ENCODE measurements around the gene FRMD4B. TPM values are rescaled to one million over a fixed set of nuclear protein-coding genes. Genes with fewer than 3 reads are reported as not detected.

Gene FRMD4B
- total and polyA plus RNA-seq, 10 of the 15 experiments (the other 5 are each of a cell fraction or from before 2014, with no cell fraction given): 3.9 to 11.4 (median 8.0) TPM

GRCh38 chr3:69428657-69429255 lies 42.9 kb upstream of the FRMD4B start:
- Histone ChIP-seq H3K4me2 (ENCODE audit: control insufficient read depth, insufficient read depth) (no peak overlapping the region), H3K4me1 (ENCODE audit: control insufficient read depth, insufficient read depth, low read length) (peaks cover 7% of the 10 kb centered on the region), H3K4me3 (no peak overlapping the region), H3K27ac (ENCODE audit: control insufficient read depth, insufficient read depth) (no peak overlapping the region), H2AFZ (ENCODE audit: control insufficient read depth, low read depth, low read length) (no peak overlapping the region), H3K79me2 (ENCODE audit: control insufficient read depth, insufficient read depth, low read length) (no peaks in the 10 kb centered on the region), H3K9ac (ENCODE audit: control insufficient read depth, insufficient read depth, low read length) (no peak overlapping the region), H3K36me3 (ENCODE audit: control insufficient read depth in 2 of 2, insufficient read depth in 2 of 2, low read length in 1 of 2) (no peaks in the 10 kb centered on the region), H3K27me3 (replicated peaks in 1 of 2; ENCODE audit: control insufficient read depth in 2 of 2, insufficient read depth in 2 of 2, low read length in 1 of 2) (no peaks in the 10 kb centered on the region; a peak in 1 of 4 replicates), H4K20me1 (ENCODE audit: control insufficient read depth, insufficient read depth) (no peaks in the 10 kb centered on the region), H3K9me3 (replicated peaks; ENCODE audit: control insufficient read depth, insufficient read depth, low read length) (no peaks in the 10 kb centered on the region)
- in situ Hi-C loops (cut with MboI) (no loop called here), intact Hi-C loops (cut with micrococcal nuclease; ENCODE audit: unreplicated experiment) (loop anchor here (5.0 kb wide), 3 partner anchors 121 to 306 kb away; partner anchors contain the start of gene LMOD3)
- SMC1A ChIA-PET (ENCODE audit: uncharacterized antibody, unreplicated experiment): interaction anchor here (1.2 to 8.4 kb wide), 6 partner anchors 13 to 268 kb away, joined by 5 to 100 read pairs (median 56); no protein-coding TSS in a partner anchor
- no peak for ATAC-seq
- RAD21 ChIA-PET (ENCODE audit: unreplicated experiment): interaction anchor here (1.4 to 2.0 kb wide), 2 partner anchors 12 to 267 kb away, joined by 5 to 12 read pairs; no protein-coding TSS in a partner anchor
- DNase-seq (ENCODE audit: low read depth, low spot score): no peak
- BruUV-seq (replicated peaks): no TSS peak
- POLR2A ChIA-PET: no interaction called here
- no peak for FAIRE-seq
- TF ChIP-seq BRCA1 (IDR thresholded peaks at IDR 0.05; ENCODE audit: low read depth, low read length): no peak
- TF ChIP-seq HCFC1 (IDR thresholded peaks at IDR 0.05; ENCODE audit: low read length): no peak
- no peak for TF ChIP-seq TCF12 (IDR thresholded peaks at IDR 0.05; ENCODE audit: low read depth, low read length)
- TF ChIP-seq SREBF1 (IDR thresholded peaks at IDR 0.05; ENCODE audit: low read length): no peak
- TF ChIP-seq JUNB (IDR thresholded peaks at IDR 0.05): no peak
- TF ChIP-seq SMARCA5 (IDR thresholded peaks at IDR 0.05): no peak
- TF ChIP-seq E4F1 (IDR thresholded peaks at IDR 0.05; ENCODE audit: borderline replicate concordance, partially characterized antibody): no peak
- no peak for TF ChIP-seq HDGF (IDR thresholded peaks at IDR 0.05)
- TF ChIP-seq ZBTB4 (CRISPR knock-in tag; IDR thresholded peaks at IDR 0.05): no peak
- no peak for TF ChIP-seq POLR2AphosphoS5 (IDR thresholded peaks at IDR 0.05; ENCODE audit: low read length)
- no peak for TF ChIP-seq RUNX3 (IDR thresholded peaks at IDR 0.05; ENCODE audit: low read length)
- no peak for TF ChIP-seq ZBED1 (IDR thresholded peaks at IDR 0.05; ENCODE audit: borderline replicate concordance)
- no peak for TF ChIP-seq SIX5 (IDR thresholded peaks at IDR 0.05; ENCODE audit: low read depth, low read length, severe bottlenecking)
- TF ChIP-seq ZNF687 (IDR thresholded peaks at IDR 0.05): no peak
- CTCF ChIA-PET: interaction anchor here (1.1 to 10.5 kb wide), 6 partner anchors 12 to 308 kb away, joined by 3 to 158 read pairs (median 14); no protein-coding TSS in a partner anchor
- 95% methylated on average over 1 of the region's 1 CpG for WGBS (ENCODE audit: insufficient coverage, insufficient replicate concordance, low lambda C conversion rate, missing lambda C conversion rate)
